OCI-LY7 (cell line): Measurements from ENCODE around the gene CA14.

ENCODE experiments used
- CTCF ChIP-seq: fragments of 200-600 bp; sonication (generic); conservative IDR thresholded peaks from 2 replicates; pipeline ENCODE4 v1.5.1; 2014; ENCODE audit warnings: mild to moderate bottlenecking, antibody characterized with exemption, low read length, moderate library complexity, mixed read lengths
- EZH2phosphoT487 ChIP-seq: fragments of 200-600 bp; sonication (generic); IDR thresholded peaks from 2 replicates; pipeline ENCODE4 v1.6.1; 2018; ENCODE audit warnings: low read depth, borderline replicate concordance, mild to moderate bottlenecking, mixed run types, antibody characterized with exemption, low read length, moderate library complexity, mixed read lengths

DNA sequence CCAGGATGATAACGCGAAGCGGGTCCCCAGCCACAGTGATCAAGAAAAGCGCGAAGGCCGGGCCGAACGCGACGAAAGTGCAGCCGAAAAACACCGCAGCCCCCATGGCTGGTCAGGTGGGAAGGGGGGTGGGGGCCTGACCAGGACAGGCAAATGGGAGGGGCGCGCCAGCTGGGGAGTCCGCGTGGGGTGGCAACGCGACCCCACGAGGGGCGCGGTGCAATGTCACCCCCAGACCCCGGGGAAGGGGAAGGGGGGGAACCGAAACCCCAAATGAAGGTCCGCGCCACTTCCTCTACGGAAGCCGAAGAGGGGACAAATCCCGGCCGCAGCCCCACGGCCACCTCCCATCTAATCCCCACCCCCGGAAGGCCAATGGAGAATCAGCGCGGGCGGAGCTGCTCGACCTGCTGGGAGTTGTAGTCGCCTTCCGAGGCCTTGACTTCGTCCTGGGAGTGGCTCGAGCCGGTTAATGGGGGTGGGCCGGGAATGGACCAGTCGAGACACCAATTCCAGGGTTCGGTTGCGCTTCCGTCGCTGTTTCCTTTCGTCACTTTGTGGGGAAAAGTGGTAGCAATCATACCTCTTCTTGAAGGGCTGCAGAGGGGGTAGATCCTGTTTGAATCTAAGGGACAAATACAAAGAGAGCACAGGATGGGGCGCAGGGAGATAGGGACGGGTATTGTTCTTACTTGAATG lies 11.3 kb downstream of the CA14 start, which contains the start of gene APH1A:
- TF ChIP-seq CTCF (no peak), EZH2phosphoT487 (no peak)
